Testis (tissue), 2 donors: Measurements from ENCODE around the gene GLIPR1.

ENCODE experiments used
- POLR2A ChIP-seq: fragments of 450-650 bp; IDR thresholded peaks from one replicate; pipeline ENCODE4 v1.6.1; 2017; ENCODE audit warnings: antibody characterized with exemption, mild to moderate bottlenecking, moderate library complexity
- TF ChIP-seq, protein P1 (sequence below), 3 experiments: fragments of 450-650 bp in 2 of 3; fragments of 200-600 bp in 1 of 3; sonication (generic) in 1 of 3; IDR thresholded peaks; one replicate each; pipeline ENCODE4 v1.5.1; 2016 to 2019; ENCODE audit warnings: antibody characterized with exemption in 3 of 3, mild to moderate bottlenecking in 2 of 3, moderate library complexity in 1 of 3

DNA sequence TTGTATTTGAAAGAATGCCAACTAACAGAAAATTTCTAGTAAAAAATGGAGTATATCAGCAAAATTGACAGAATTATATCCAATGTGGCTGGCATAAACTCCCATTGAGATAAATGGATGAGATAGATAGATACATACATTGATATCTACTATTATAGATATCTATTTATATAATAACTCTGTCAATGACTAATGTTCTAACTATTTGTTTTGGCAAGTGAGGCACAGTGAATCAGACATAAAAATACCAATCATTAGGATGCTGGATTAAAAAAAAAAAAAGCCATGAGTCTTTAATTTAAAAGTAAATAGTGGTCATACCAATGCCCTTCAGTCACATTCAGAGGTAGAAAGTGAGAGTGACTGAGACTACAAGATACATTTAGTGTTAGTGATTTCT, 33.7 kb upstream of the GLIPR1 start:
- TF ChIP-seq, protein P1, sequence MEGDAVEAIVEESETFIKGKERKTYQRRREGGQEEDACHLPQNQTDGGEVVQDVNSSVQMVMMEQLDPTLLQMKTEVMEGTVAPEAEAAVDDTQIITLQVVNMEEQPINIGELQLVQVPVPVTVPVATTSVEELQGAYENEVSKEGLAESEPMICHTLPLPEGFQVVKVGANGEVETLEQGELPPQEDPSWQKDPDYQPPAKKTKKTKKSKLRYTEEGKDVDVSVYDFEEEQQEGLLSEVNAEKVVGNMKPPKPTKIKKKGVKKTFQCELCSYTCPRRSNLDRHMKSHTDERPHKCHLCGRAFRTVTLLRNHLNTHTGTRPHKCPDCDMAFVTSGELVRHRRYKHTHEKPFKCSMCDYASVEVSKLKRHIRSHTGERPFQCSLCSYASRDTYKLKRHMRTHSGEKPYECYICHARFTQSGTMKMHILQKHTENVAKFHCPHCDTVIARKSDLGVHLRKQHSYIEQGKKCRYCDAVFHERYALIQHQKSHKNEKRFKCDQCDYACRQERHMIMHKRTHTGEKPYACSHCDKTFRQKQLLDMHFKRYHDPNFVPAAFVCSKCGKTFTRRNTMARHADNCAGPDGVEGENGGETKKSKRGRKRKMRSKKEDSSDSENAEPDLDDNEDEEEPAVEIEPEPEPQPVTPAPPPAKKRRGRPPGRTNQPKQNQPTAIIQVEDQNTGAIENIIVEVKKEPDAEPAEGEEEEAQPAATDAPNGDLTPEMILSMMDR (IDR thresholded peaks at IDR 0.05) = no peak
- TF ChIP-seq POLR2A = no peak
